Measurements from ENCODE around the gene GP9. TPM values are rescaled to one million over a fixed set of nuclear protein-coding genes. Genes with fewer than 3 reads are reported as not detected.

The GP9 gene
- total and polyA plus RNA-seq, 2 donors from 2014 or later, result 0.49 TPM; not detected in 1

GRCh38 chr3:129061023-129061887 lies 676 bp downstream of the GP9 start:
- no peak for DNase-seq
- Histone ChIP-seq H3K4me1 (ENCODE audit: control insufficient read depth in 2 of 3, insufficient read depth in 2 of 3, low read depth in 1 of 3, low read length in 3 of 3) (peaks cover 0 to 2% (median 0%) of the 10 kb centered on the region in 3 donors), H3K27ac (ENCODE audit: low read depth in 2 of 2, low read length in 2 of 2) (no peak overlapping the region), H3K36me3 (ENCODE audit: control insufficient read depth in 2 of 3, insufficient read depth in 3 of 3, low read length in 3 of 3) (no peaks in the 10 kb centered on the region), H3K9me3 (ENCODE audit: control insufficient read depth in 2 of 3, insufficient read depth in 1 of 3, low read length in 3 of 3) (no peaks in the 10 kb centered on the region), H3K4me3 (ENCODE audit: low read length in 3 of 3) (no peak overlapping the region), H3K9ac (ENCODE audit: low read length in 3 of 3) (no peak overlapping the region), H3K27me3 (ENCODE audit: control insufficient read depth, insufficient read depth, low read length) (no peaks in the 10 kb centered on the region)
- FAIRE-seq, result no peak
- TF ChIP-seq CTCF (IDR thresholded peaks at IDR 0.05; ENCODE audit: borderline replicate concordance, extremely low read depth, insufficient read depth), result no peak
- intact Hi-C loops (cut with DNase I), result no loop called here

GRCh38 chr3:129061888-129062834 lies 1.6 kb downstream of the GP9 start:
- Histone ChIP-seq H3K9me3 (ENCODE audit: control insufficient read depth in 2 of 3, insufficient read depth in 1 of 3, low read length in 3 of 3) (no peaks in the 10 kb centered on the region), H3K27me3 (ENCODE audit: control insufficient read depth, insufficient read depth, low read length) (no peaks in the 10 kb centered on the region), H3K9ac (ENCODE audit: low read length in 3 of 3) (no peak overlapping the region), H3K27ac (ENCODE audit: low read depth in 2 of 2, low read length in 2 of 2) (no peak overlapping the region), H3K36me3 (ENCODE audit: control insufficient read depth in 2 of 3, insufficient read depth in 3 of 3, low read length in 3 of 3) (no peaks in the 10 kb centered on the region), H3K4me3 (ENCODE audit: low read length in 3 of 3) (no peak overlapping the region), H3K4me1 (ENCODE audit: control insufficient read depth in 2 of 3, insufficient read depth in 2 of 3, low read depth in 1 of 3, low read length in 3 of 3) (peaks cover 0 to 2% (median 0%) of the 10 kb centered on the region in 3 donors)
- FAIRE-seq (no peak), DNase-seq (no peak)
- no peak for TF ChIP-seq CTCF (IDR thresholded peaks at IDR 0.05; ENCODE audit: borderline replicate concordance, extremely low read depth, insufficient read depth)
- intact Hi-C loops (cut with DNase I), result no loop called here

GRCh38 chr3:129063091-129063640 lies 2.6 kb downstream of the GP9 start:
- no peaks in the 10 kb centered on the region for H3K27me3 ChIP-seq (ENCODE audit: control insufficient read depth, insufficient read depth, low read length)
- peaks cover 0 to 2% (median 0%) of the 10 kb centered on the region in 3 donors for H3K4me1 ChIP-seq (ENCODE audit: control insufficient read depth in 2 of 3, insufficient read depth in 2 of 3, low read depth in 1 of 3, low read length in 3 of 3)
- H3K36me3 ChIP-seq (ENCODE audit: control insufficient read depth in 2 of 3, insufficient read depth in 3 of 3, low read length in 3 of 3), result no peaks in the 10 kb centered on the region
- FAIRE-seq (no peak), DNase-seq (no peak)
- no peak overlapping the region for H3K27ac ChIP-seq (ENCODE audit: low read depth in 2 of 2, low read length in 2 of 2)
- no peaks in the 10 kb centered on the region for H3K9me3 ChIP-seq (ENCODE audit: control insufficient read depth in 2 of 3, insufficient read depth in 1 of 3, low read length in 3 of 3)
- intact Hi-C loops (cut with DNase I), result no loop called here
- no peak overlapping the region for H3K4me3 ChIP-seq (ENCODE audit: low read length in 3 of 3)
- TF ChIP-seq CTCF (IDR thresholded peaks at IDR 0.05; ENCODE audit: borderline replicate concordance, extremely low read depth, insufficient read depth), result no peak
- H3K9ac ChIP-seq (ENCODE audit: low read length in 3 of 3), result no peak overlapping the region

Data from kidney (tissue), 14 donors.